Measurements from ENCODE around the gene UNC93A. TPM values are rescaled to one million over a fixed set of nuclear protein-coding genes. Genes with fewer than 3 reads are reported as not detected.

The UNC93A gene
- total and polyA plus RNA-seq, 9 of the 15 experiments (the other 6 are each of a cell fraction or from before 2014, with no cell fraction given), result not detected

DNA sequence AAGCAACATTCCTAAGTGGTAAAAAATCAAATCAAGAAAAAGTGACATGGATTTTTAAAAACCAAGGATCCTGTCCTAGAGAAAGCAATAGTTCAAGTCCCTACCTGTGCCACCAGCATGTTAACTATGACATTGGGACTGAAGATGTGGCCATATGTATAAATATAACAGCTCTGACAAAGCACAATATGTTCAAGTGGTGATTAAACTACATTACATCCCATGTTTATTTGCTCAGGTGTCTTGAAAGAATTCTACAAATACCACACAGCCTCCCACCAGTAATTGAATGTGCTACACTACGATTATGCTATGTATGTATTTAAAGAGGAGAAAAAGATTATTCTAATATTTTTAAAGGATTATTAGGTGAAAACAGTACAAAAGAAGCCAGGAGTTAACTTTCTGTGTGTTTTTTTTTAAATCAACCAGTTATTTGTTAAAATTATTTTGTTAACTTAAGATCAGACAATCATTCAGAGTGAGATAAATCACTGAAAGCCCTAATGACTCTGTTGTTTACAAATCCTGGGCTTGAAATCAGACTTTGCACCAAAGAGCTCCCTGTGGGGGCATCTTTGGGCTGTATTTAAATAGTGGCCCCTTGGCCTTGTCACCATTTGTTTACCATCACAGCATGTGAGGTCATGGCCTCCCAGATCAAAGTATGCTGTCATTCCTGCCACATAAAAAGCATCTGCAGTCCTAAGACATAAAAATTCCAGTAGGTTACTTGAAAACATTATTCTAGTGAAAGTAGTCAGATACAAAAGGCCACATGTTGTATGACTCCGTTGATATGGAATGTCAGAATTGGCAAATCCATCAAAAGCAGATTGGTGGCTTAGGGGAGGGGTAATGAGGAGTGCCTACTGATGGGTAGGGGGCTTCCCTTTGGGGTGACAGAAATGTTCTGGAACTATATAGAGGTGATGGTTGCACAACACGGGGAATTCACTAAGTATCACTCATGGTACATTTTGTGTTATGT, 50.8 kb downstream of the UNC93A start:
- intact Hi-C loops (cut with micrococcal nuclease) (no loop called here), in situ Hi-C loops (cut with MboI) (loop anchor here (25.0 kb wide), 1 partner anchor 1455 kb away; no protein-coding TSS in a partner anchor)
- no peak overlapping the region for H3K27ac ChIP-seq (ENCODE audit: extremely low read depth, low read depth, low read length)
- CTCF ChIA-PET (ENCODE audit: low intra/inter-chr PET ratio), result no interaction called here
- no peak for DNase-seq (ENCODE audit: extremely low read depth in 1 of 4, low spot score in 3 of 4)
- H3K9ac ChIP-seq (ENCODE audit: insufficient read depth in 1 of 2, low read depth in 2 of 2, low read length in 2 of 2), result no peak overlapping the region
- H3K4me3 ChIP-seq, result no peak overlapping the region
- no TSS peak for BruUV-seq (replicated peaks)
- H3K79me2 ChIP-seq (ENCODE audit: control insufficient read depth, insufficient read depth, low read length), result no peaks in the 10 kb centered on the region
- H3K9me1 ChIP-seq (ENCODE audit: control insufficient read depth, insufficient read depth, low read length), result no peaks in the 10 kb centered on the region
- peaks cover 6 to 19% of the 10 kb centered on the region in 2 experiments; a peak in 4 of 5 replicates for H3K27me3 ChIP-seq (ENCODE audit: control insufficient read depth in 2 of 2, insufficient read depth in 2 of 2, low read length in 2 of 2)
- POLR2A ChIA-PET, result no interaction called here
- 0% methylated on average over 3 of the region's 3 CpGs for WGBS (ENCODE audit: insufficient coverage, low coverage, missing lambda C conversion rate)
- H3K4me1 ChIP-seq (replicated peaks in 1 of 2; ENCODE audit: control insufficient read depth in 2 of 2, insufficient read depth in 2 of 2, low read length in 2 of 2), result no peaks in the 10 kb centered on the region
- H4K20me1 ChIP-seq (replicated peaks; ENCODE audit: control insufficient read depth, insufficient read depth, low read length), result no peaks in the 10 kb centered on the region
- H3K36me3 ChIP-seq (ENCODE audit: control insufficient read depth, insufficient read depth, low read length), result no peaks in the 10 kb centered on the region
- no peak for ATAC-seq
- peaks cover 5% of the 10 kb centered on the region; the same call in 1 of the 2 replicates for H3K9me3 ChIP-seq (replicated peaks; ENCODE audit: control insufficient read depth, insufficient read depth, low read depth, low read length)
- H3K4me2 ChIP-seq (ENCODE audit: insufficient read depth, low read length), result no peak overlapping the region
- no peak overlapping the region for H2AFZ ChIP-seq (ENCODE audit: low read depth, low read length)
- FAIRE-seq, result no peak
- TF ChIP-seq, protein P1, sequence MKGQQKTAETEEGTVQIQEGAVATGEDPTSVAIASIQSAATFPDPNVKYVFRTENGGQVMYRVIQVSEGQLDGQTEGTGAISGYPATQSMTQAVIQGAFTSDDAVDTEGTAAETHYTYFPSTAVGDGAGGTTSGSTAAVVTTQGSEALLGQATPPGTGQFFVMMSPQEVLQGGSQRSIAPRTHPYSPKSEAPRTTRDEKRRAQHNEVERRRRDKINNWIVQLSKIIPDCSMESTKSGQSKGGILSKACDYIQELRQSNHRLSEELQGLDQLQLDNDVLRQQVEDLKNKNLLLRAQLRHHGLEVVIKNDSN (CRISPR knock-in tag; IDR thresholded peaks at IDR 0.05), result no peak
- TF ChIP-seq MXI1 (IDR thresholded peaks at IDR 0.05; ENCODE audit: low read depth, low read length) (no peak), CREBBP (IDR thresholded peaks at IDR 0.05; ENCODE audit: low read depth, low read length) (no peak), ZSCAN29 (IDR thresholded peaks at IDR 0.05) (no peak), ZNF584 (CRISPR knock-in tag; IDR thresholded peaks at IDR 0.05; ENCODE audit: low read depth) (no peak), ZNF398 (CRISPR knock-in tag; IDR thresholded peaks at IDR 0.05) (no peak), ZNF263 (CRISPR knock-in tag; IDR thresholded peaks at IDR 0.05; ENCODE audit: borderline replicate concordance) (no peak), PRDM10 (IDR thresholded peaks at IDR 0.05; ENCODE audit: partially characterized antibody) (no peak), CTCF (IDR thresholded peaks at IDR 0.05 in 2 of 3, conservative IDR thresholded peaks at IDR 0.05 in 1 of 3; ENCODE audit: insufficient read depth in 2 of 3, low read depth in 1 of 3, low read length in 3 of 3) (no peak), TRIM24 (IDR thresholded peaks at IDR 0.05) (no peak), DACH1 (IDR thresholded peaks at IDR 0.05; ENCODE audit: partially characterized antibody) (no peak), MYBL2 (IDR thresholded peaks at IDR 0.05; ENCODE audit: low read depth) (no peak), MYBL2 (CRISPR knock-in tag; IDR thresholded peaks at IDR 0.05; ENCODE audit: borderline replicate concordance) (no peak)
